Right hindlimb (tissue), 1 donor: ENCODE results near the gene UGGT2.
"Not testable (repeated sequence)": the region's sequence is repeated elsewhere in the genome, so short reads cannot be mapped to it uniquely, and the experiment has no call there.

Experiments used
- DNase-seq: peaks from one replicate; pipeline ENCODE4 v3.0.0-alpha.2; 2018

The UGGT2 gene

GRCh38 chr13:96046449-96047126, 6.6 kb downstream of the UGGT2 start:
- not testable (repeated sequence) for DNase-seq

GRCh38 chr13:96044238-96044637, 9.0 kb downstream of the UGGT2 start:
- DNase-seq, result no peak

- no peak for DNase-seq
Observed at GRCh38 chr13:96041326-96042110, 11.7 kb downstream of the UGGT2 start.

- DNase-seq, result no peak
Observed at GRCh38 chr13:96036515-96036914, 16.7 kb downstream of the UGGT2 start.

- no peak for DNase-seq
Observed at GRCh38 chr13:96034662-96035061, 18.5 kb downstream of the UGGT2 start.

GRCh38 chr13:96033220-96034015, 19.8 kb downstream of the UGGT2 start:
- DNase-seq, result no peak

GRCh38 chr13:96032717-96033116, 20.5 kb downstream of the UGGT2 start:
- no peak for DNase-seq

GRCh38 chr13:96029002-96029401, 24.2 kb downstream of the UGGT2 start:
- DNase-seq, result no peak

GRCh38 chr13:96027496-96027895, 25.7 kb downstream of the UGGT2 start:
- no peak for DNase-seq

GRCh38 chr13:96025283-96025682, 27.9 kb downstream of the UGGT2 start:
- DNase-seq, result no peak

- no peak for DNase-seq
Observed at GRCh38 chr13:96020931-96021330, 32.3 kb downstream of the UGGT2 start.

GRCh38 chr13:96020155-96020575, 33.0 kb downstream of the UGGT2 start:
- DNase-seq, result peak; percentile 32

GRCh38 chr13:96018135-96018534, 35.1 kb downstream of the UGGT2 start:
- DNase-seq, result no peak

GRCh38 chr13:96011291-96011872, 41.8 kb downstream of the UGGT2 start:
- no peak for DNase-seq

- DNase-seq, result no peak
Observed at GRCh38 chr13:96003304-96003703, 49.9 kb downstream of the UGGT2 start.

- no peak for DNase-seq
Observed at GRCh38 chr13:96002322-96003131, 50.7 kb downstream of the UGGT2 start.

- DNase-seq, result no peak
Observed at GRCh38 chr13:96000069-96000468, 53.1 kb downstream of the UGGT2 start.

- DNase-seq, result no peak
Observed at GRCh38 chr13:95987841-95988240, 65.4 kb downstream of the UGGT2 start.

GRCh38 chr13:95982144-95982543, 71.1 kb downstream of the UGGT2 start:
- no peak for DNase-seq

- DNase-seq, result not testable (repeated sequence)
Observed at GRCh38 chr13:95972651-95973050, 80.5 kb downstream of the UGGT2 start.

- no peak for DNase-seq
Observed at GRCh38 chr13:95970878-95971277, 82.3 kb downstream of the UGGT2 start.

- DNase-seq, result no peak
Observed at GRCh38 chr13:95968906-95969305, 84.3 kb downstream of the UGGT2 start.
